ENCODE results near the gene CEND1. TPM values are rescaled to one million over a fixed set of nuclear protein-coding genes. Genes with fewer than 3 reads are reported as not detected.
A peak's percentile ranks its signal among the peaks of the same experiment; 100 is the strongest.

CEND1 gene
- total RNA-seq, 1 experiment from 2014 or later, result 2.7 TPM

GRCh38 chr11:777288-778255 lies 12.3 kb downstream of the CEND1 start, which contains the start of gene GATD1 (continued):
- no peak for TF ChIP-seq AFF4 (CRISPR knock-in tag; IDR thresholded peaks at IDR 0.05; ENCODE audit: borderline replicate concordance)
- no peak for TF ChIP-seq ZNF317 (CRISPR knock-in tag; IDR thresholded peaks at IDR 0.05; ENCODE audit: borderline replicate concordance, low read depth)
- no peak for TF ChIP-seq ATF3 (CRISPR knock-in tag; conservative IDR thresholded peaks at IDR 0.05)
- TF ChIP-seq NFATC4 (CRISPR knock-in tag; IDR thresholded peaks at IDR 0.05), result no peak
- peak; percentile 34; the same call in 1 of the 2 replicates for TF ChIP-seq RELA (CRISPR knock-in tag; IDR thresholded peaks at IDR 0.05; ENCODE audit: borderline replicate concordance)
- TF ChIP-seq ZNF232 (CRISPR knock-in tag; IDR thresholded peaks at IDR 0.05), result peak; percentile 18; the same call in 1 of the 2 replicates
- no peak for TF ChIP-seq KAT7 (CRISPR knock-in tag; IDR thresholded peaks at IDR 0.05; ENCODE audit: borderline replicate concordance)
- peak; percentile 79; the same call in 1 of the 2 replicates for TF ChIP-seq HMGXB4 (CRISPR knock-in tag; IDR thresholded peaks at IDR 0.05)
- no peak for TF ChIP-seq ZNF423 (CRISPR knock-in tag; IDR thresholded peaks at IDR 0.05)
- TF ChIP-seq ESRRA (CRISPR knock-in tag; IDR thresholded peaks at IDR 0.05; ENCODE audit: borderline replicate concordance), result no peak
- no peak for TF ChIP-seq STAT6 (CRISPR knock-in tag; conservative IDR thresholded peaks at IDR 0.05; ENCODE audit: low read depth)
- TF ChIP-seq JAZF1 (CRISPR knock-in tag; IDR thresholded peaks at IDR 0.05), result no peak
- TF ChIP-seq GABPB1 (CRISPR knock-in tag; IDR thresholded peaks at IDR 0.05), result peak; percentile 4; the same call in 1 of the 2 replicates
- no peak for TF ChIP-seq SOX15 (CRISPR knock-in tag; IDR thresholded peaks at IDR 0.05)
- TF ChIP-seq PRDM15 (CRISPR knock-in tag; IDR thresholded peaks at IDR 0.05), result no peak
- no peak for TF ChIP-seq ERG (CRISPR knock-in tag; IDR thresholded peaks at IDR 0.05)
- peak; percentile 65 for TF ChIP-seq ATF1 (CRISPR knock-in tag; IDR thresholded peaks at IDR 0.05)
- TF ChIP-seq GRHL2 (CRISPR knock-in tag; IDR thresholded peaks at IDR 0.05; ENCODE audit: insufficient replicate concordance, severe bottlenecking), result no peak
- TF ChIP-seq PREB (CRISPR knock-in tag; IDR thresholded peaks at IDR 0.05; ENCODE audit: borderline replicate concordance), result no peak
- no peak for TF ChIP-seq NFYB (CRISPR knock-in tag; conservative IDR thresholded peaks at IDR 0.05; ENCODE audit: low read depth)
- no peak for TF ChIP-seq ETV6 (CRISPR knock-in tag; IDR thresholded peaks at IDR 0.05)
- peak; percentile 86 for TF ChIP-seq USF1 (CRISPR knock-in tag; IDR thresholded peaks at IDR 0.05)

Data from WTC11 (cell line).